ENCODE results near the gene CCL23.

The CCL23 gene

DNA sequence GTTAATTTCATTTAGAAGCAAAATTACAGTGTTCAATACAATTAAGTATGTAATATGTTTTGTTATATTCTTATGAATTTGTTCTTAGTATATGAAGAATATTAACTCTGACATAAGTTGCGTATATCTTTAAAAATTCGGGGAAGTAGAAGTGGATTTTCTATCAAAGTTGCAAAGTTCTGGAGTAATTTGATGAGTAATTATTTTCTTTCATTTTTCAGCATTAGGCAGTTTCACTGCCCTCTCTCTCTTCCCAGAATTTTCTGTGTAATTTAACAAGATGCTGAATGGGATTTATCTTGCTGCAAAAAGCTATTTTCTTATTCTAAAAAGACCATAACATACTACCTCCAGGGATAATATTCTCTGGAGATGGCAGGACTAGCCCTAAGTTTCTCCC lies 37.4 kb upstream of the CCL23 start (continued):
- TF ChIP-seq, protein P1, sequence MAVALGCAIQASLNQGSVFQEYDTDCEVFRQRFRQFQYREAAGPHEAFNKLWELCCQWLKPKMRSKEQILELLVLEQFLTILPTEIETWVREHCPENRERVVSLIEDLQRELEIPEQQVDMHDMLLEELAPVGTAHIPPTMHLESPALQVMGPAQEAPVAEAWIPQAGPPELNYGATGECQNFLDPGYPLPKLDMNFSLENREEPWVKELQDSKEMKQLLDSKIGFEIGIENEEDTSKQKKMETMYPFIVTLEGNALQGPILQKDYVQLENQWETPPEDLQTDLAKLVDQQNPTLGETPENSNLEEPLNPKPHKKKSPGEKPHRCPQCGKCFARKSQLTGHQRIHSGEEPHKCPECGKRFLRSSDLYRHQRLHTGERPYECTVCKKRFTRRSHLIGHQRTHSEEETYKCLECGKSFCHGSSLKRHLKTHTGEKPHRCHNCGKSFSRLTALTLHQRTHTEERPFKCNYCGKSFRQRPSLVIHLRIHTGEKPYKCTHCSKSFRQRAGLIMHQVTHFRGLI (tag by site-specific recombination; IDR thresholded peaks at IDR 0.05) = no peak
- TF ChIP-seq ZNF248 (tag by site-specific recombination; IDR thresholded peaks at IDR 0.05) (no peak), ZNF768 (tag by site-specific recombination; IDR thresholded peaks at IDR 0.05) (no peak)

DNA sequence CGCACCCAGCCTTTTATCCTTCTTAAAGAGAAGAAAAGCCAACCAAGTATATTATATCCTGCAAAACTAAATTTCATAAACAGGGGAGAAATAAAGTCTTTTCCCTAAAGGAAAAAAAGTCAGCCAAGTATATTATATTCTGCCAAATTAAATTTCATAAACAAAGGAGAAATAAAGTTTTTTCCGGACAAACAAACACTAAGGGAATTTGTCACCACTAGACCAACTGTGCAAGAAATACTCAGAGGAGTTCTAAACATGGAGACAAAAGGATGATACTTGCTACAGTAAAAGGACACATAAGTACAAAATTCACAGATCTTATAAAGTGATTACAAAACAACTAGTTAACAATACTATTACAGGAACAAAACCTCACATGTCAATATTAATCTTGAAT lies 31.9 kb upstream of the CCL23 start:
- Histone ChIP-seq H3K9me3 (ENCODE audit: control insufficient read depth, insufficient read depth, low read depth, low read length) (no peaks in the 10 kb centered on the region; the same call in none of the 2 replicates), H3K4me3 (ENCODE audit: low read depth, low read length) (no peak overlapping the region), H3K36me3 (ENCODE audit: control insufficient read depth in 2 of 2, insufficient read depth in 1 of 2, low read length in 2 of 2) (no peaks in the 10 kb centered on the region), H3K4me1 (ENCODE audit: control insufficient read depth, insufficient read depth, low read length) (no peaks in the 10 kb centered on the region), H3K27ac (ENCODE audit: extremely low read depth, low read depth, low read length) (no peak overlapping the region)
- ChIA-PET POLR2A (no interaction called here), CTCF (interaction anchor here (1.2 kb wide), 1 partner anchor 23 kb away, joined by 3 read pairs; no protein-coding TSS in a partner anchor)
- TF ChIP-seq SETDB1 (IDR thresholded peaks at IDR 0.05; ENCODE audit: insufficient read length, low read length) = peak; percentile 95
- no peak for TF ChIP-seq HOXC10 (CRISPR knock-in tag; IDR thresholded peaks at IDR 0.05)
- 0 out of 2 replicates have a peak, but pooled peaks have one; percentile 61 for TF ChIP-seq ZNF626 (tag by site-specific recombination; IDR thresholded peaks at IDR 0.05)

DNA sequence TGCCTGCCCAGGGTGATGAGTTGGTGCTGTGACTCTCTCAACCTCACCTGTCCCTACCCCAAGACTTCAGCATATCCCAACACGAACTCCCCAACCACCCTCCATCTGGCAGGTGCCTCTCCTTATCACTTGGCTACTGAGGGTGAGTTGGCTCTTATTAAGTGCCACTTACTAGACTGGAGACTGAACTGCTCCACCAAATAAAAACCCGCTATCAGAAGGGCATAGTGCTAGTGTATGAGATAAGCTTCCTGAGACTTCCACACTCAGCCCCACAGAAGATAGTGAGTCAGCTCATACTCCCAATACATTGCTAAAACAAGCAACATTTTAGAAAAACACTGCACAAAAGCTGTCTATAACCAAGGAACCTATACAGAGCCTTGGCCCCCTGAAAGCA lies 30.3 kb upstream of the CCL23 start:
- no peaks in the 10 kb centered on the region for H3K4me1 ChIP-seq (ENCODE audit: control insufficient read depth, insufficient read depth, low read length)
- ChIA-PET POLR2A (no interaction called here), CTCF (interaction anchor here (1.1 to 1.6 kb wide), 2 partner anchors 8 to 101 kb away, joined by 3 to 6 read pairs; no protein-coding TSS in a partner anchor)
- H3K36me3 ChIP-seq (ENCODE audit: control insufficient read depth in 2 of 2, insufficient read depth in 1 of 2, low read length in 2 of 2) = no peaks in the 10 kb centered on the region
- H3K4me3 ChIP-seq (ENCODE audit: low read depth, low read length) = no peak overlapping the region
- no peaks in the 10 kb centered on the region; the same call in none of the 2 replicates for H3K9me3 ChIP-seq (ENCODE audit: control insufficient read depth, insufficient read depth, low read depth, low read length)
- TF ChIP-seq, protein P2, sequence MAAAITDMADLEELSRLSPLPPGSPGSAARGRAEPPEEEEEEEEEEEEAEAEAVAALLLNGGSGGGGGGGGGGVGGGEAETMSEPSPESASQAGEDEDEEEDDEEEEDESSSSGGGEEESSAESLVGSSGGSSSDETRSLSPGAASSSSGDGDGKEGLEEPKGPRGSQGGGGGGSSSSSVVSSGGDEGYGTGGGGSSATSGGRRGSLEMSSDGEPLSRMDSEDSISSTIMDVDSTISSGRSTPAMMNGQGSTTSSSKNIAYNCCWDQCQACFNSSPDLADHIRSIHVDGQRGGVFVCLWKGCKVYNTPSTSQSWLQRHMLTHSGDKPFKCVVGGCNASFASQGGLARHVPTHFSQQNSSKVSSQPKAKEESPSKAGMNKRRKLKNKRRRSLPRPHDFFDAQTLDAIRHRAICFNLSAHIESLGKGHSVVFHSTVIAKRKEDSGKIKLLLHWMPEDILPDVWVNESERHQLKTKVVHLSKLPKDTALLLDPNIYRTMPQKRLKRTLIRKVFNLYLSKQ (tag by site-specific recombination; IDR thresholded peaks at IDR 0.05; ENCODE audit: borderline replicate concordance) = no peak
- TF ChIP-seq ZBTB7A (tag by site-specific recombination; IDR thresholded peaks at IDR 0.05; ENCODE audit: low read depth) (no peak), ZNF707 (tag by site-specific recombination; IDR thresholded peaks at IDR 0.05) (no peak), ZNF274 (IDR thresholded peaks at IDR 0.05; ENCODE audit: low read length) (no peak), ZNF274 (tag by site-specific recombination; IDR thresholded peaks at IDR 0.05; ENCODE audit: borderline replicate concordance) (no peak), ZNF23 (tag by site-specific recombination; IDR thresholded peaks at IDR 0.05; ENCODE audit: borderline replicate concordance) (no peak)
- TF ChIP-seq, protein P3, sequence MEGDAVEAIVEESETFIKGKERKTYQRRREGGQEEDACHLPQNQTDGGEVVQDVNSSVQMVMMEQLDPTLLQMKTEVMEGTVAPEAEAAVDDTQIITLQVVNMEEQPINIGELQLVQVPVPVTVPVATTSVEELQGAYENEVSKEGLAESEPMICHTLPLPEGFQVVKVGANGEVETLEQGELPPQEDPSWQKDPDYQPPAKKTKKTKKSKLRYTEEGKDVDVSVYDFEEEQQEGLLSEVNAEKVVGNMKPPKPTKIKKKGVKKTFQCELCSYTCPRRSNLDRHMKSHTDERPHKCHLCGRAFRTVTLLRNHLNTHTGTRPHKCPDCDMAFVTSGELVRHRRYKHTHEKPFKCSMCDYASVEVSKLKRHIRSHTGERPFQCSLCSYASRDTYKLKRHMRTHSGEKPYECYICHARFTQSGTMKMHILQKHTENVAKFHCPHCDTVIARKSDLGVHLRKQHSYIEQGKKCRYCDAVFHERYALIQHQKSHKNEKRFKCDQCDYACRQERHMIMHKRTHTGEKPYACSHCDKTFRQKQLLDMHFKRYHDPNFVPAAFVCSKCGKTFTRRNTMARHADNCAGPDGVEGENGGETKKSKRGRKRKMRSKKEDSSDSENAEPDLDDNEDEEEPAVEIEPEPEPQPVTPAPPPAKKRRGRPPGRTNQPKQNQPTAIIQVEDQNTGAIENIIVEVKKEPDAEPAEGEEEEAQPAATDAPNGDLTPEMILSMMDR (tag by site-specific recombination; IDR thresholded peaks at IDR 0.05) = no peak
- H3K27ac ChIP-seq (ENCODE audit: extremely low read depth, low read depth, low read length) = no peak overlapping the region

DNA sequence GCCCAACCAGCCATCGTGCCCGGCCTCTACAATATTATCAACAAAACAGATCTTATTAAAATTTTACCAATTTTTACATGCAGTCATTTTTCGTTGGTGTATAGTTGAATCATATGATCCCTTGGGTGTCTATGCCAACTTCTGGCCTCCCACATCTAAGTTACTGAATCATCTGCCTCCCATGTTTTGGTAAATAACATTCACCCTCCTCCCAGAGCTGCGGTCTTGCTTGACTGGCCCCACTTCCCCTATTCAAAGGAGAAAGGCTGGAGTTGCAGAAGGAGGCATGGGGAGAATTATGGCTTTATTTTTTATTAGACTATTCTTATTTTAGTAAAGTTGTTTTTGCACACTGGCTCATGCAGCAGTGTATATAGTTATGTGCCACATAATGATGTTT lies 18.5 kb upstream of the CCL23 start:
- POLR2A ChIA-PET = no interaction called here
- Histone ChIP-seq H3K9me3 (ENCODE audit: control insufficient read depth, insufficient read depth, low read depth, low read length) (no peaks in the 10 kb centered on the region), H3K27ac (ENCODE audit: extremely low read depth, low read depth, low read length) (no peak overlapping the region), H3K4me3 (ENCODE audit: low read depth, low read length) (no peak overlapping the region), H3K36me3 (ENCODE audit: control insufficient read depth in 2 of 2, insufficient read depth in 1 of 2, low read length in 2 of 2) (no peaks in the 10 kb centered on the region), H3K4me1 (ENCODE audit: control insufficient read depth, insufficient read depth, low read length) (no peaks in the 10 kb centered on the region)
- CTCF ChIA-PET = interaction anchor here (0.7 to 1.2 kb wide), 2 partner anchors 43 to 113 kb away, joined by 3 read pairs; no protein-coding TSS in a partner anchor
- TF ChIP-seq HOXA7 (CRISPR knock-in tag; IDR thresholded peaks at IDR 0.05; ENCODE audit: borderline replicate concordance) (no peak), ZNF266 (tag by site-specific recombination; IDR thresholded peaks at IDR 0.05; ENCODE audit: low read depth) (no peak), KLF8 (tag by site-specific recombination; IDR thresholded peaks at IDR 0.05) (no peak), ZNF132 (tag by site-specific recombination; IDR thresholded peaks at IDR 0.05; ENCODE audit: borderline replicate concordance) (no peak)

All from HEK293 (cell line).